PC-3 (cell line): ENCODE data around the gene RPN1. TPM values are rescaled to one million over a fixed set of nuclear protein-coding genes. Genes with fewer than 3 reads are reported as not detected.

ENCODE experiments used
- ATAC-seq: fragments of 200-7000 bp; cut with Tn5 transposase; 2 replicates; pipeline ENCODE4 v1.9.1; 2020; ENCODE audit warnings: mild to moderate bottlenecking, moderate library complexity
- BruUV-seq: library from RNA; stranded (reverse); fragments of 400-500 nt; replicated peaks from 2 replicates; lab custom pipeline; 2021; lab: Mats Ljungman, UMichigan
- CTCF ChIA-PET: fragments of 300-600 bp; sonication (Branson Sonifier 250); formaldehyde crosslinking; loops from one replicate; lab custom pipeline; 2022; ENCODE audit warnings: antibody characterized with exemption; lab: Charles Lee
- POLR2A ChIA-PET: fragments of 300-600 bp; sonication (Branson Sonifier 250); formaldehyde crosslinking; loops from one replicate; lab custom pipeline; 2022; ENCODE audit warnings: antibody characterized with exemption; ENCODE audit not compliant: unreplicated experiment; lab: Charles Lee
- DNase-seq: peaks from one replicate; pipeline ENCODE4 v3.0.0-alpha.2; 2015
- H2AFZ ChIP-seq: fragments of 300-600 bp; sonication (generic); 2 replicates; pipeline ENCODE4 v1.6.0; 2016; ENCODE audit warnings: antibody characterized with exemption, low read length
- H3F3A ChIP-seq: fragments of 300-600 bp; sonication (generic); one replicate; pipeline ENCODE4 v1.6.0; 2017; ENCODE audit warnings: antibody characterized with exemption, low read length, control low read depth, mild to moderate bottlenecking; ENCODE audit not compliant: unreplicated experiment
- H3K27ac ChIP-seq: fragments of 300-600 bp; sonication (generic); 2 replicates; pipeline ENCODE4 v1.5.1; 2016; ENCODE audit warnings: mild to moderate bottlenecking, low read length
- H3K27me3 ChIP-seq: fragments of 300-600 bp; sonication (generic); 2 replicates; pipeline ENCODE4 v1.6.1; 2016; ENCODE audit warnings: low read length, mixed read lengths
- H3K36me3 ChIP-seq: fragments of 300-600 bp; sonication (generic); 2 replicates; pipeline ENCODE4 v1.6.1; 2016; ENCODE audit warnings: low read depth, mixed run types, low read length, mixed read lengths
- H3K4me1 ChIP-seq: fragments of 300-600 bp; sonication (generic); 2 replicates; pipeline ENCODE4 v1.5.1; 2016; ENCODE audit warnings: low read length; ENCODE audit not compliant: insufficient read depth
- H3K4me2 ChIP-seq: fragments of 300-600 bp; sonication (generic); 2 replicates; pipeline ENCODE4 v1.6.0; 2016; ENCODE audit warnings: low read length
- H3K4me3 ChIP-seq: fragments of 300-600 bp; sonication (generic); 2 replicates; pipeline ENCODE4 v1.5.1; 2016; ENCODE audit warnings: mild to moderate bottlenecking, low read length, mixed read lengths
- H3K79me2 ChIP-seq: fragments of 300-600 bp; sonication (generic); 2 replicates; pipeline ENCODE4 v1.6.1; 2017; ENCODE audit warnings: low read length, mixed read lengths
- H3K9ac ChIP-seq: fragments of 300-600 bp; sonication (generic); 2 replicates; pipeline ENCODE4 v1.6.0; 2016; ENCODE audit warnings: mild to moderate bottlenecking, low read length
- H3K9me2 ChIP-seq: fragments of 300-600 bp; sonication (generic); replicated peaks from 2 replicates; pipeline ENCODE4 v1.6.1; 2016; ENCODE audit warnings: mixed run types, low read length, mixed read lengths
- H3K9me3 ChIP-seq: fragments of 300-600 bp; sonication (generic); 2 replicates; pipeline ENCODE4 v1.6.1; 2016; ENCODE audit warnings: low read length, mixed read lengths
- H4K20me1 ChIP-seq: fragments of 300-600 bp; sonication (generic); 2 replicates; pipeline ENCODE4 v1.6.1; 2016; ENCODE audit warnings: low read length, mixed read lengths
- CTCF ChIP-seq: fragments of 300-600 bp; sonication (generic); conservative IDR thresholded peaks from 2 replicates; pipeline ENCODE4 v1.5.1; 2017; ENCODE audit warnings: antibody characterized with exemption, low read depth, mild to moderate bottlenecking, low read length
- EZH2 ChIP-seq: fragments of 300-600 bp; sonication (generic); IDR thresholded peaks from one replicate; pipeline ENCODE4 v1.6.1; 2017; ENCODE audit warnings: antibody characterized with exemption, mild to moderate bottlenecking, low read length; ENCODE audit not compliant: unreplicated experiment
- EZH2phosphoT487 ChIP-seq: fragments of 300-600 bp; sonication (generic); IDR thresholded peaks from 2 replicates; pipeline ENCODE4 v1.6.1; 2018; ENCODE audit warnings: mild to moderate bottlenecking, antibody characterized with exemption, low read length, borderline replicate concordance
- intact Hi-C: fragments of 100-400 bp; cut with micrococcal nuclease; formaldehyde crosslinking; loops from 2 replicates; pipeline ENCODE4 v1.9.0; 2023
- total RNA-seq: library from RNA; depleted of rRNA; stranded (reverse); fragments of >200 nt; gene quantifications from 2 replicates; pipeline ENCODE4 v1.2.3, GENCODE V29; 2014

RPN1 gene
- total RNA-seq, 1 experiment from 2014 or later, result 262 TPM

DNA sequence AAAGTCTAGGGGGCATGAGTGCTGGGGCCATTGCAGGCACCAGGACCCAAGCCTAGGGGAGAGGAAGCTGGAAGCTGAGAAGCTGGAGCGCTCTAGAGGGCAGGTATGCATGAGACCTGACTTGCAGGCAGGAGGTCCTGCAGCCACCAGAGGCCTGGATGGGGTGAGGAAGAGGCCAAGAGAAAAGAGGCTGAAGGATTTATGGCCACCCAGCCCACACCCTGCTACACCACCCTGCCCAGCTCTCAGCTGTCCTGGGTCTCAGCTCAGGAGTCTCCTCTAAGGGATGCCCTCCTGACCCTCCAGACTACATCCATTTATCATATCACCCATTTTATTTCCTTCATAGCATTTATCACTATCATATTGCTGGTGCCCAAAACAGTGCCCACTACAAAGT, 36.5 kb downstream of the RPN1 start:
- Histone ChIP-seq H3K79me2 (no peaks in the 10 kb centered on the region), H3K9me2 (no peaks in the 10 kb centered on the region), H3F3A (no peaks in the 10 kb centered on the region), H3K27me3 (no peaks in the 10 kb centered on the region), H3K27ac (no peak overlapping the region), H4K20me1 (no peaks in the 10 kb centered on the region), H3K4me2 (no peak overlapping the region), H2AFZ (no peak overlapping the region), H3K9me3 (no peaks in the 10 kb centered on the region), H3K4me1 (no peaks in the 10 kb centered on the region), H3K4me3 (no peak overlapping the region), H3K9ac (no peak overlapping the region), H3K36me3 (peaks cover 22% of the 10 kb centered on the region)
- BruUV-seq, result no TSS peak
- intact Hi-C loops, result no loop called here
- ChIA-PET CTCF (no interaction called here), POLR2A (no interaction called here)
- ATAC-seq, result no peak
- no peak for TF ChIP-seq EZH2
- TF ChIP-seq CTCF, result no peak
- no peak for TF ChIP-seq EZH2phosphoT487
- DNase-seq, result no peak

- H3F3A ChIP-seq, result no peaks in the 10 kb centered on the region
These were observed 37.4 kb downstream of the RPN1 start for GRCh38 chr3:128613083-128613829.

More at GRCh38 chr3:128613083-128613829, 37.4 kb downstream of the RPN1 start:
- ChIA-PET POLR2A (no interaction called here), CTCF (no interaction called here)
- DNase-seq (no peak), ATAC-seq (no peak)
- Histone ChIP-seq H2AFZ (no peak overlapping the region), H3K4me2 (no peak overlapping the region), H3K36me3 (peaks cover 14% of the 10 kb centered on the region), H3K9ac (no peak overlapping the region), H3K27me3 (no peaks in the 10 kb centered on the region), H3K9me2 (no peaks in the 10 kb centered on the region), H3K27ac (no peak overlapping the region), H3K9me3 (no peaks in the 10 kb centered on the region), H3K4me3 (no peak overlapping the region), H3K79me2 (no peaks in the 10 kb centered on the region), H4K20me1 (no peaks in the 10 kb centered on the region), H3K4me1 (no peaks in the 10 kb centered on the region)
- no peak for TF ChIP-seq EZH2
- no peak for TF ChIP-seq EZH2phosphoT487
- no peak for TF ChIP-seq CTCF
- intact Hi-C loops, result no loop called here
- BruUV-seq, result no TSS peak
